ENCODE results near the gene ORM2.

The ORM2 gene

GRCh38 chr9:114334490-114334889 is 4.8 kb downstream of the ORM2 start:
- no peak for DNase-seq

- DNase-seq, result no peak
Measured at GRCh38 chr9:114335745-114336144, 6.1 kb downstream of the ORM2 start.

GRCh38 chr9:114336157-114336556 is 6.5 kb downstream of the ORM2 start:
- DNase-seq, result no peak

GRCh38 chr9:114336699-114337395 is 7.2 kb downstream of the ORM2 start:
- no peak for DNase-seq

- no peak for DNase-seq
Measured at GRCh38 chr9:114338187-114338586, 8.5 kb downstream of the ORM2 start.

GRCh38 chr9:114339130-114339908 is 9.7 kb downstream of the ORM2 start:
- DNase-seq, result no peak

GRCh38 chr9:114341152-114341830 is 11.6 kb downstream of the ORM2 start:
- no peak for DNase-seq

GRCh38 chr9:114341991-114342390 is 12.3 kb downstream of the ORM2 start:
- DNase-seq, result no peak

GRCh38 chr9:114342755-114343440 is 13.2 kb downstream of the ORM2 start:
- no peak for DNase-seq

- no peak for DNase-seq
Measured at GRCh38 chr9:114343471-114344187, 14.0 kb downstream of the ORM2 start.

GRCh38 chr9:114344188-114344566 is 14.5 kb downstream of the ORM2 start:
- no peak for DNase-seq

GRCh38 chr9:114344692-114345091 is 15.0 kb downstream of the ORM2 start:
- DNase-seq, result no peak

GRCh38 chr9:114345493-114346065 is 15.9 kb downstream of the ORM2 start:
- no peak for DNase-seq

- DNase-seq, result no peak
Measured at GRCh38 chr9:114346146-114346545, 16.5 kb downstream of the ORM2 start.

GRCh38 chr9:114347675-114348074 is 18.0 kb downstream of the ORM2 start:
- DNase-seq, result peak; percentile 57

- no peak for DNase-seq
Measured at GRCh38 chr9:114348261-114348905, 18.7 kb downstream of the ORM2 start.

GRCh38 chr9:114348906-114349482 is 19.3 kb downstream of the ORM2 start:
- DNase-seq, result no peak

- DNase-seq, result no peak
Measured at GRCh38 chr9:114349713-114350480, 20.2 kb downstream of the ORM2 start.

GRCh38 chr9:114350636-114351401 is 21.1 kb downstream of the ORM2 start:
- DNase-seq, result no peak

- DNase-seq, result no peak
Measured at GRCh38 chr9:114351932-114352331, 22.3 kb downstream of the ORM2 start.
